NCI-H2029 treated with DMSO at 0.1 percent for 48 hours (cell line): ENCODE measurements around the gene KSR1.
"Not testable (repeated sequence)": the region's sequence is repeated elsewhere in the genome, so short reads cannot be mapped to it uniquely, and the experiment has no call there.

Source experiments
- DNase-seq: peaks from one replicate; lab custom pipeline; 2025; lab: John Stamatoyannopoulos, UW

Gene KSR1

DNA sequence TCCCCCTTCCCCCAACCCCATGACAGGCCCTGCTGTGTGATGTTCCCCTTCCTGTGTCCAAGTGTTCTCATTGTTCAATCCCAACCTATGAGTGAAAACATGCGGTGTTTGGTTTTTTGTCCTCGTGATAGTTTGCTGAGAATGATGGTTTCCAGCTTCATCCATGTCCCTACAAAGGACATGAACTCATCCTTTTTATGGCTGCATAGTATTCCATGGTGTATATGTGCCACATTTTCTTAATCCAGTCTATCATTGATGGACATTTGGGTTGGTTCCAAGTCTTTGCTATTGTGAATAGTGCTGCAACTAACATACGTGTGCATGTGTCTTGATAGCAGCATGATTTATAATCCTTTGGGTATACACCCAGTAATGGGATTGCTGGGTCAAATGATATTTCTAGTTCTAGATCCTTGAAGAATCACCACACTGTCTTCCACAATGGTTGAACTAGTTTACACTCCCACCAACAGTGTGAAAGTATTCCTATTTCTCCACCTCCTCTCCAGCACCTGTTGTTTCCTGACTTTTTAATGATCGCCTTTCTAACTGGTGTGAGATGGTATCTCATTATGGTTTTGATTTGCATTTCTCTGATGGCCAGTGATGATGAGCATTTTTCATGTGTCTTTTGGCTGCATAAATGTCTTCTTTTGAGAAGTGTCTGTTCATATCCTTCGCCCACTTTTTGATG lies 28.9 kb upstream of the KSR1 start:
- DNase-seq: not testable (repeated sequence)

DNA sequence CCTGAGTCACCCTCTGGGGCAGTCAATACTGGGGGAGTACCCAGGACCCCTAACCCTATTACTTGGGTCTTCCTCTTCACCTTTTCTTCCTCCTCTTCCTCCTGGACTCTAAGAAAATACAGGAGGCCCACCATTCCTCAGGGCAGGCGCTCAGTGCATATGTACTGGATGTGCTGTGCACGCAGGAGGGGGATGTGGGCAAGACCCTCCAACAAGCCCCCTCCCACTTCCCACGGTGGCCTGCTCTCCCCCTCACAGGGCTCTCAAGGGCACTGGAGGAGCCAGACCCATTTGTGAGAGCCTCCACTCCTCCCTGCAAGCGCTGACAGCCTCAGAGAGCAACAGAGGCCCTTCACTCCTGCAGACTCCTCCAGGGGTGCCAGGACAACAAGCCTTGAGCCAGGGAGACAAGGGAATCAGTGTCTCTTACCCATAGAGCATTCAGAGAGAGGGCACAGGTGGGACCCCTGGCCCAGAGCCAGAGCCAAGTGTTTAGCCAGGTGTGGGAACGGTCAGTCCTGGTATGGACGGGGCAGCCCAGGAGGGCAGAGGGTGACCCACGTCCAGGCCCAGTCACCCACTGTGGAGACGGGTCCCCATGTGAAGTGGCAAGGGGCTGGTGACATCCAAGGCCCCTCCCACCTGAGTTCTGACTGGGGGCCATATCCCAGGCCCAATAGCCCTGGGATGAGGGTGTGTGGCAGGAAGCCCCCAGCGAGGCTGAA lies 27.3 kb upstream of the KSR1 start:
- no peak for DNase-seq

DNA sequence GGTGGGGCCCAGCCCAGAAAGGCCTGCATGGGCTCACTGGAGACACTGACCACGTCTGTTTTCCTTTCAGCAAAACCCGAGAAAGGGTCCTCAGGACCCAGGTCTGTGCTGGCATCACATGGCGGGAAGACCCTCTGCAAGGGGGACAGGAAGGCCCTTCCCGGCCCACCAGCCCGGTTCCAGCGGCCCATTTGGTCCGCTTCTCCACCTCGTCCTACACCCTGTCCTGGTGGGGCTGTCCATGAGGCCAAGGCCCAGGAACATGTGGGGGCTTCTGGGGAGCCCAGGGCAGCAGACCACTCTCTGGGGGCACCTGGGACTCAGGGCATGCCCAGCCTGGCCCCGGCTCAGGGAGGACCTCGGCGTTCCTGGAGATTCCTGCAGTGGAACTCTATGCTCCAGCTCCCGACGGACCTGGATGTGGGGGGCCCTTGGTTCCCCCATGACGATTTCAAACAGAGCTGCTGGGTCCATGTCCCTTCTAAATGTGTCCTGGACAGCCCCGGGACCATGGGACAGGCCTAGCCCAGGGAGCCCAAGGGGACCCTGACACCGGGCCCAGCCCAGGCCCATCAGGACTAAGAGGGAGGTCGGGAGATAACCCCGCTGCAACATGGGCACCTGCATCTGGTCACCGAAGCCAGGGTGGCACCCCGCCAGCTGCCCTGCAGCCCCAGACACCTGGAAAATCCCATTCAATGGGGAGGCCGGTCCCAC lies 26.4 kb upstream of the KSR1 start:
- no peak for DNase-seq

DNA sequence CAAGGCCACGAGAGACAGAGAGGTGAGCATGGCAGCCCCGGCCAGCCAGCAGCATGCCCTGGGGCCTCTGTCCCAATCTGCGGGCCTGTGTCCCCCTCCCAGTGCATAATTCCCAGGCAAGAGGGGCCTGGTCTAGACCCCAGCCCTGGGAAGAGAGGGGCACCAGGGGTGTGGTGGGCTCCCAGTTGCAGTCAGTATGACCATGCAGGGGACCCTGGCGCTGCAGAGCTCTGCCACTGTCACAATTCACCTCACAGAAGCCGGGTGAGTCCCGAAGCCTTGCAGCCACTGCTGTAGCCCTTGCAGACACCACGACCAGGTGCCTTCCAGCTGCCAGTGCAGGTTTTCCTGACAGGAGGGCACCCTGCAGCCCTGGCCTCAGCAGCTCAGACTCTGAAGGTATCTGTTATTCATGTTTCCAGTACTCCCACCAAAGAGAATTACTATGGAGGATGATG lies 25.8 kb upstream of the KSR1 start:
- DNase-seq: no peak

DNA sequence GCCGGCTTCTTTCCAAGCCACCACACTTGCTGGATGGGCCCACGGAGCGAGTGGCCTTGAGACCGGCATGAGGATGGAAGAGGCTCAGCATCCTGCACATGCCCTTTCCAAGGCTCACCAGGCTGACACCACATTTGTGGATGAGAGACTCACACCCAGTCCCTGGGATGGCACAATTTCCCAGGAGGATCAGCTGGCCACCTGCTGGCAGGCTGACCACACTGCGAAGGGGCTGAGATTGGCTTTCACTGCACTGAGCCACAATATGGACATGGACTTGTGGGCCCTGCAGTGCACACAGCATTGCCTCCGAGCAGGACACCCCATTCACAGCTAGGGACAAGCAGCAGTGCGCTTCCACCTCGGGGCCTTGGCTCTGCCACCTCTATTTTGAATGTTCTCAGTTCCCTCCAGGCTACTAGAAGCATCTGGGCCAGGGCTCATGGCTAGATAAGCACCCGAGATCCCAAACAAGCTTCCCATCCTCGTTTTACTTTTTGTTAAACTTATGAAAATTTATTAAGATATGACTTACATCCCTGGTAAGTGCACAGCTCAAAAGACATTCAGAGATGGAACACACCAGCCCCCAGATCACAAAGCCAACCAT lies 25.3 kb upstream of the KSR1 start:
- DNase-seq: no peak

DNA sequence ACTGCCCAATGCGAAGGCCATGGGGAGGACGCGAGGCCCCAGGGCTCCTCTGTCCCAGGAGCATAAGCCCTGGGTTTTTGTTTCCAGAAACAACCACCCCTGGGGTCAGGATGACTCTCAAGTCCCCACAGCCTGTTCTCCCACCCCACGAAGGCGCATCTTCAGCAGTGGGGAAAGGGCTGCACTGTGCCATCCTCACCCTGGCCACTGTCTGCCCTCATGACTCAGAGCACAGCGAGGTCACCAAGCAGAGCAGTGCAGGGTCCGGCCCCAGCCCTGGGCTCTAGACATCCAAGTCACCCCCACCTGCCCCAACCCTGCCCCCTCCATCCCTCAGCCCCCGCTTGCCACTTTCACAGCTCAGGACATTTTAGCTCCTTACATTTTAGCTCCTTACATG lies 22.7 kb upstream of the KSR1 start:
- DNase-seq: no peak

DNA sequence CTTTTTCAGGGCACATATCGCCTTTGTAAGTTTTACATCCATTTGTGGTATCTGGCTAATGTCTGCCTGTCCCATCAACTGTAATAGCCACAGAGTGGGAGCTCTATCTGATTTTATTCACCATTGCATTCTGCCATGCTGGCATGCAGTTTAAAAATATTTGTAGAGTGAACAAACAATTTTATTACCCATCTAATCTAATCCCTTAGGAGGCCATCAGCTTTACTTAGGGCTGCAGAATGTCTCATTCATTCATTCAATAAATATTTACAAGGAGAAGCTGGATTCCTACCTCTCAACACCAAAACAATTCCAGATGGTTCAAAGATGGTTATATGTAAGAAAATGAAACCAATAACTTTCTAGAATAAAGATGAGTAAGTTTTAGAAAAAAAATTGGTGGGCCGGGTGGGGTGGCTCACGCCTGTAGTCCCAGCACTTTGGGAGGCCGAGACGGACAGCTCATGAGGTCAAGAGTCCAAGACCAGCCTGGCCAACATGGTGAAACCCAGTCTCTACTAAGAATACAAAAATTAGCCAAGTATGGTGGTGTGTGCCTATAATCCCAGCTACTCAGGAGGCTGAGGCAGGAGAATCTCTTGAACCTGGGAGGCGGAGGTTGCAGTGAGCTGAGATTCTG lies 20.7 kb upstream of the KSR1 start:
- DNase-seq: not testable (repeated sequence)

DNA sequence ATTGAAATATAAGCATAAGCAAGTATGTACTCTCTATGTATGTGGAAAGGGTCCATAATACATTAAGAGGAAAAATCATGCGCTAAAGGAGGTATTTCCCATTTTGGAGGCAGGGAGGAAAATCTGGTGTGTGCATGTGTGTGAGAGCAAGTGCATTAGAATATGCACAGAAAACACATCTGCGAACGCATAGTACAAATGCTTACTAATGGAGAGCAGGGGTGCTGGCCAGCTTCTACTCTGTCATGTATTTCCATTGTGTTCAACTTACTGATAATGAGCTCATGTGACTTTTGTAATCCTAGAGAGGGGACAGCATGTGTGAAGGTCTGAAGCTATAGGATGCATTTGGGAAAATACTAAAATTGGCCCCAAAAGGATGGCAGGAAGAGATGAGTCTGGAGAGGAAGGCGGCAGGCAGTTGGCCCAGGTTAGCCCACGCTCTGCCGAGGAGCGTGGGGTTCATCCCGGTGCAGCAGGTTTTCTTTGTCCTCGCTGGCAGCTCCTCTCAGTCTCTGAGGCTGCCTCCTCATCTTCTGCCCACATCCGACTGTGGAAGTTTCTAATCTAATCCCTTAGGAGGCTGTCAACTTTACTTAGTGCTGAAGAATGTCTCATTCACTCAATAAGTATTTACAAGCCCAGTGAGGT lies 17.8 kb upstream of the KSR1 start:
- no peak for DNase-seq

DNA sequence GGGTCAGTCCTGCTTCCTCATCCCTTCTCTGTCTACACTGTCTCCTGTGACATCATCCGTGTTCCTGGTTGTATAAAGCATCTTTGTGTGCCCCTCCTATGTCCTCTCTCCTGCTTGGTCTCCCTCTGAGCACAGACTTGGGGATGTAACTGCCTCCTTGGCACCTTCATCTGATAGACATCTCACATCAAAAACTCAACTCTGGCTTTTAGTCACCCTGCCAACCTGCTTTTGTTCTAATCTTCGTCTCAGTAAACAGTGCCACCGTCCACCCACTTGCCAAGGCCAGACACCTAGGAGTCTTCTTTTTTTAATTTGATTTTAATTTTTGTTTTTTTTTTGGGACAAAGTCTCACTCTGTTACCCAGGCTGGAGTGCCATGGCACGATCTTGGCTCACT lies 16.9 kb upstream of the KSR1 start:
- no peak for DNase-seq

DNA sequence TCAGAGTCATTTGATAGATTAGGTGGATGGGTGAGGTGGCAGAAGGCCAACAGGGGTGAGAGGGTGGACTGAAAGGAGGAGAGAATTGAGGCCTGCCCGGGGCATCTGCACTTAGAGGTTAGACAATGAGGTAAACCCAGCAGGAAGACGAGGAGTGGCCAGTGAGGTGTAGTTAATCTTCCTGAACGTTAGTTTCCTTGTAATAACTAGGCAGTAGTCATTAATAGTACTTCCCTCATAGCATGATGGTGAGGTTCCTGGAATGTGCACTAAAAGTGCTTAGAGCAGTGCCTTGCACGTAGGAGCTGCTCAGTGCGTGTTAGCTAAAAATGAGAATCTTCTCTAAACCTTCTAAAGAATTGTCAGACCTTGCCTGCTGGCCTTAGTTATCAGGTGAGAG lies 13.5 kb upstream of the KSR1 start:
- no peak for DNase-seq

DNA sequence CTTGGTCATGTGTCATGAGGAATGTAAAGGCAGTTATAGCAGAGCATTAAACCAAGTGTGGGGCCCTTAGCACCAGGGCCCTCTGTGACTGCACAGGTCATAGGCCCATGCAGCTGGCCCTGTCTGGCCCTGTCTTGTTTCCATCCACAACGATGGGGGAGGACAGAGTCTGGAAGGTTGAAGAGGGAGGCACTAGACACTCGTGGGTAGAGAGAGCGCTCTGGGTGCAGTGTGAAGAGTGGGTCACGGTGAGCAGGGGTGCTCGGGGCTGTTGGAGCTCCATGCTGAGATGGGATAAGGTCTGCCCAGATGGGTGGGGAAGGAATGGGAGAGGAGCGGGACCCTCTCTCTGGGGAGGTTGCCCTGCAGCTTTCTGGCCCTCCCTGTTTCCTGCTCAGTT lies 12.8 kb upstream of the KSR1 start:
- DNase-seq: no peak

DNA sequence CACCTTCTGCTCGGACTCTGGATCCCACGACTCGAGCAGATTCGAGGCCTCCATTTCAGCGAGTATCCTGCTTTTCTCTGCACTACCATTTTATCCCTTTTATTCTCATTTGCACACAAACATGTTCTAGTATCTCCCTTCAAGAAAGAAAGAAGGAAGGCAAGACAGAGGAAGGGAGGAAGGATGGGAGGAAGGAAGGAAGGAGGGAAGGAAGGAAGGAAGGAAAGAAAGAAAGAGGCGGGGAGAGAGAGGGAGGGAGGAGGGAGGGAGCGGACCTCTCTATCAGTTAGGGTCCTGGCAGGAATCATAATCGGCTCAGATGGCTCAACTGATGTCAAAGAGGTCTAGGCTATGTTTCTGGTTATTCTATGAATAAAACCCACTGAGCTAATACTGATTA lies 10.3 kb upstream of the KSR1 start:
- DNase-seq: no peak

DNA sequence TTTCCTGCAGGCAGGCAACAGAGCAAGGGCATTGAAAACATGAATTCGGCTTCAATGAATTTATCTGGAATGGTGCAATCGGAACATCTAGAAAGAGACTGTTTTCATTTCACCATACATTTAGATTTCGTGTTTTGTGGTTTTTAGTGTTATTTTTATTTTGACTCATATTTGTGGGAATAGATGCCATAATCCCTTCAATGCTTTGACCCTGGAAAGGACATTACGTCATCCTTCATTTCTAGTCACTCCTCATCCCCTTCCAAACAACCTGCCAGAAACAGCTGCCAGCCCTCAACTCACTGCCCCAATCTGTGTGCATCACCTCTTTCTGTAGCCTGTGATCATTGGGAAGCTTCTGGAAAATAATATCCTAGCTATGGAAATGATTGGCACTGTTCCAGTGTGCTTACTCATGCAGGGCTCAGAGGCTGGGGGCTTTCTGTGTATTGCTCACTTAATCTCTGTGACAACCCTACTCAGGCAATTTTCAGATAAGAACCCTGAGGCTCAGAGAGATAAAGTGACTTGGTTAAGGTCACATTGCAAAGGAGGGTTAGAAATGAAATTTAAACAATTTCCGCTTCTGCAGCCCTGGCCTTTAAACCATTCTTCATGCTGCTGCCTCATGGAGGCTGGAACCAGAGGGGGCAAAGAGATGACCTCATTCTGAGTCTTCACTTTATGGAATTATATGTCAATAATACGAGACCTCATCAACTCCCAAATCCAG lies 9.5 kb upstream of the KSR1 start:
- DNase-seq: no peak

DNA sequence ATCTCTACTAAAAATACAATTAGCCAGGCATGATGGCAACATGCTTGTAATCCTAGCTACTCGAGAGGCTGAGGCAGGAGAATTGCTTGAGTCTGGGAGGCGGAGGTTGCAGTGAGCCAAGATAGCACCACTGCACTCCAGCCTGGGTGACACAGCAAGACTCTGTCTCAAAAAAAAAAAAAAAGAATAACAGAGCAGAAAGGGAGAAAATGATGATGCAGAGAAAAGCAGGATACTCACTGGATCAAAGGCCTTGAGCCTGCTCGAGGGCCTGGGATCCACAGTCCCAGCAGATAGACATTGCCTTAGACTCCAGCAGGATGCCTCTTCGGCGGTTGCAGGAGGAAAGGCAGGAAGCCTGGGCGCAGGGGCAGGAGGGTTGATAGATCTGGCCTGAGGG lies 7.7 kb upstream of the KSR1 start:
- DNase-seq: not testable (repeated sequence)

DNA sequence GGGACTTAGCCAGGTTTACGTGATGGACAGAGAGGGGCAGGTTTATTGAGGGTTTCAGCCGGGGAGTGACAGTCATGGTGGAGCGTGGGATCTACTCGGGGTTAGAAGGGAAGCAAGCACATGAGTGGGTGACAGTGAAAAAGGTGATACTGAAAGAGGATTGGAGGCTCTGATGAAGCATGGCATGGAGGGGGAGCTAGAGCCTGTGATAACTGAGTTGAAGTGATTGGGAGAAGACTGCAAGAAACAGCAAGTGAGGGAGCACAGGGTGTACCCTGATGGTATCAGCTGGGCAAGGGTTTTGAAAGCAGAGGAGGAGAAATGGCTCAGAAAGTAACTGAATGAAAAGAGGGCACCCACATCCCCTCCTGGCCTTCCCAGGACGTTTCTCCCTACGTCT lies 6.7 kb upstream of the KSR1 start:
- DNase-seq: no peak

DNA sequence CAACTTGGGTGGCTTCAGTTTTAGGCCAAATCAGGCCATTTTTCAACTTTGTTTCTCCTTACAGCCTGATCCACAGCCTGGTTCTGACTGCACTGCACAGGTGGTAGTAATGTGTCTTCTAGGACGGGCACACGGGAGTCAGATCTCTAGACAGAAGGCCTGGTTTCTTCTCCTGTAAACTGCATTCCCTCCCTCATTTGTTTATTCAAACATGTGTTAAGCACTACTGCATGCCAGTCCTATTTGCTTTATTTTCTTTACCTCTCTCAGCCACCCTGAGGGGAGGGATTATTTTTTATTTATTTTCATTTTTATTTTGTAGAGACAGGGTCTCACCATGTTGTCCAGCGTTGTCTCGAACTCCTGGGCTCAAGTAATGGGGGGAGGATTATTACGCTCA lies 6.3 kb upstream of the KSR1 start:
- no peak for DNase-seq

DNA sequence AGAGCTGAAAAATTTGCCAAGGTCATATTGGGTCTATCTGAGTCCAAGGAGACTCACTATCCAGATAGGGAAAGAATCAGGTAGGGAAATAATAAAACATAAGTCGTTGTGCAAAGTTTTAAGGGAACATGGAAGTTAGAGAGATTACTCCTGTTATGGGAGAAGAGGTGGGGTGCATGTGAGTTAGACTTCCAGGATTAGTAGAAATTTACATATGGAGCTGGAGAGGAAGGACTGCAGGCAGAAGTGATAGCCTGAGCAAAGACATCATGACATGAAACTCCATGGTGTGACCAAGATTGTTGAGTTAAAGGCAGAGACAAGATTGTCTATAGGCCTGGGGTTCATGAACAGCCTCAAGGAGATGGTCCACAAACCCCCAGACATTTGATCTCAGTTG lies 5.8 kb upstream of the KSR1 start:
- DNase-seq: no peak

DNA sequence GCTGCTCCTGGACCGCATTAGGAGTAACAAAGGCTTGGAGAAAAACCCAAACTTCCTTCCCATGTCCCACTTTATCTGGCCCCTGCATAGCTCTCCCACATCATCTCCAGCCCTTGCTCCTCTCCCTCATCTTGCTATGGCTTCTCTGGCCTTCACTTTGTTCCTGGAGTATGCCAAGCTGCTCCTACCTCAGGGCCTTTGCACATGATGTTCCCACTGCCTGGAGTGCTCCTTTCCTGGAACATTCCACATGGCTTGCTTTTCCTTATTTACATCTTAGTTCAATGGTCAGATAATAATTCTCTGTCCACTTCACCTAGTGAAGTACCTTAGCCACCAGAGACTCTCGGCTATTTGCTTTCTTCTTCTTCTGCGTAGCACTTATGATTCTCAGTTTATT lies 4.3 kb upstream of the KSR1 start:
- no peak for DNase-seq

DNA sequence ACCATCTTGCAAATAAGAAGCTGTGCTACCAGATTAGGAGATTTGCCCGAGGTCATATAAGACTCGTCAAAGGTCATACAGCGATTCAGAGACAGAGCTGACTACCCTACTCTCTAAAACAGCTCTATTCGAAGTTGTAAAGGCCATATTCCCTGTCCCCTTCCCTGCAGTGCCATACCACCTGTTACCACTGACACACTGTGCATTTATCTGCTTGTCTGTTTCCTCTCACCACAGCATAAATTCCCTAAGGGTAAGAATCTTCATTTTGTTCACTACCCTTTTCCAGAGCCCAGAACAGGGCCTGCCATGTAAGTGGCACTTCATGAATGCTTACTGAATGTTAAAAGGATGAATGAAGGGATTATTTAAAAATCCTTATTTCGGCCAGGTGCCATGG lies 3.4 kb upstream of the KSR1 start:
- no peak for DNase-seq

DNA sequence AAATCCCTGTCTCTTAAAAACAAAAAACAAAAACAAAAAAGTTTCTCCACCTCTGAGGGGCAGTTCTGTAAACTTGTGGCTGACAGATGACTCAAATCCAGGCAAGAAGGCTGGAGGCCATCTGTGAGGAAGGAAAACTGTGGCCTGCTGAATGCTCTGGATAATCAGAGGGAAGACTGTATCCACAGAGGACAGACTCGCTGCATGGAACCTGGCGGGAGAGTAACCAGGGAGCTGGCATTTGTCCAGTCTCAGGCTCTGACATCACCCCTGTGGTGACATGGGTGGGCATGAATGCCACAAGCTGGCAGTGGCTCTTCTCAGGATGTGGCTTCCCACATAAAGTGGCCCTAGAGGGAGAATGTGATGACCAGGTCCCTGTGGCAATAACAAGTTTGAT lies 2.8 kb upstream of the KSR1 start:
- no peak for DNase-seq

DNA sequence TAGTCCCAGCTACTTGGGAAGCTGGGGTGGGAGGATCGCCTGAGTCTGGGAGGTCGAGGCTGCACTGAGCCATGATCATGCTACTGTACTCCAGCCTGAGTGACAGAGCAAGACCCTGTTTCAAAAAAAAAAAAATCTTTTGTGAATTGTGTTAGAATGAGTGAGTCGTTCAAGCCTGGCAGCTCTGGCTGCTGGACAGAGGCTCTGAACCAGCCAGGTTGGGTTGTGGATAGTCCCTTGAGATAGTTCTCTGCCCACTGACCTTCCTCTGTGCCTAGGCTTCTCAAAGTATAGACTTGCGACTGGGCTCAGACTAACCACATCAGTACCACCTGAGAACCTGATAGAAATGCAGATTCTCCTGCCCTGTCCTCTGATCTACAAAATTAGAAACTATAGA lies 2.2 kb upstream of the KSR1 start:
- no peak for DNase-seq
